GM13976 (cell line): Measurements from ENCODE around the gene RHOT2.

ENCODE experiments used
- DNase-seq: peaks from one replicate; pipeline ENCODE4 v3.0.0; 2012; ENCODE audit warnings: low spot score
- in situ Hi-C: fragments of 300-500 bp; cut with MboI; formaldehyde crosslinking; loops from one replicate; pipeline ENCODE4 v1.12.0; 2022; ENCODE audit warnings: low sequenced_read_pairs, mixed read lengths, inconsistent platforms; ENCODE audit not compliant: unreplicated experiment
- TF ChIP-seq, protein P1 (sequence below): IDR thresholded peaks from 2 replicates; pipeline ENCODE4 v1.5.1; 2012; ENCODE audit warnings: borderline replicate concordance, mild to moderate bottlenecking; ENCODE audit not compliant: insufficient read depth; ENCODE audit errors: extremely low read depth, missing control alignments, control extremely low read depth

Gene RHOT2

DNA sequence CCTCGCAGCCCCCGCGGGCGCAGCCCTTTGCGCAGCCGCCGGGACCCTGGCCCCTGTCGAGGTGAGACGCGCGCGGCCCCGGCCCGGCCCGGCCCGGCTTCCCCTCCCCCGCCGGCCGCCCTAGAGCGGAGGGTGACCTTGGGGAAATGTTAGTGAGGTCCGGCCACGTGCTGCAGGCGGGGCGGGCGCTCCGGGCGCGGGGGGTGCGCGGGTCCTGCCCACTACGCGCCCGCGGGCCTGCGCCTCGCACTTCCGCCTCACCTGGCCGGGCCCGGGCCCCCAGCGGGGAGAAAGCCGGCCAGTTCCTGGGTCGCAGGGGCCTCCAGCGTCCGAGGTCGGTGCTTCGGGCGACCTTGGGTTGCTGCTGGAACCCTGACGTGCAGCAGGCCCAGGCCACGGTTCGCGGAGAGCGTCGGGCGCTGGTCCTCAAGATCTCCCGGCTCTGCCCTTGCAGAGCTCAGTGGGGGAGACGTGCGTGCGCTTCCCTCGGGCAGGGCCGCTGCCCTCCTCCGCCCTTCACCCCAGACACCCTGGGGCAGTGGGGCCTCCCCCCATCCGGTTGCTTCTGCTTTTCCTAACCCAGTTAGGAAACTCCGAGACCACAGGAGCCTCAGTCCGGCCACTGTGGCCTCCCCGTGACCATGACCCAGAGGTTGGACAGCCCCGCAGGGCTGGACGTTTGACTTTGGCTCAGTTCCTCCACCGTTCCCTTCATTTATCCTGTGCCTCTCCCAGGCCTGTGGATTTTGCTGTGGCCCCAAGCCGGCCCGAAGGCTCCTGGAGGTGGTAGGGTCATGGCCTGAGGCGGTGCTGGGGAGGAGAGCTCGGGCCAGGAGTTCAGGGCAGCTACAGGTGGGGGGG lies 25.5 kb upstream of the RHOT2 start:
- TF ChIP-seq, protein P1, sequence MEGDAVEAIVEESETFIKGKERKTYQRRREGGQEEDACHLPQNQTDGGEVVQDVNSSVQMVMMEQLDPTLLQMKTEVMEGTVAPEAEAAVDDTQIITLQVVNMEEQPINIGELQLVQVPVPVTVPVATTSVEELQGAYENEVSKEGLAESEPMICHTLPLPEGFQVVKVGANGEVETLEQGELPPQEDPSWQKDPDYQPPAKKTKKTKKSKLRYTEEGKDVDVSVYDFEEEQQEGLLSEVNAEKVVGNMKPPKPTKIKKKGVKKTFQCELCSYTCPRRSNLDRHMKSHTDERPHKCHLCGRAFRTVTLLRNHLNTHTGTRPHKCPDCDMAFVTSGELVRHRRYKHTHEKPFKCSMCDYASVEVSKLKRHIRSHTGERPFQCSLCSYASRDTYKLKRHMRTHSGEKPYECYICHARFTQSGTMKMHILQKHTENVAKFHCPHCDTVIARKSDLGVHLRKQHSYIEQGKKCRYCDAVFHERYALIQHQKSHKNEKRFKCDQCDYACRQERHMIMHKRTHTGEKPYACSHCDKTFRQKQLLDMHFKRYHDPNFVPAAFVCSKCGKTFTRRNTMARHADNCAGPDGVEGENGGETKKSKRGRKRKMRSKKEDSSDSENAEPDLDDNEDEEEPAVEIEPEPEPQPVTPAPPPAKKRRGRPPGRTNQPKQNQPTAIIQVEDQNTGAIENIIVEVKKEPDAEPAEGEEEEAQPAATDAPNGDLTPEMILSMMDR: no peak
- in situ Hi-C loops: no loop called here
- DNase-seq: peak; percentile 74

DNA sequence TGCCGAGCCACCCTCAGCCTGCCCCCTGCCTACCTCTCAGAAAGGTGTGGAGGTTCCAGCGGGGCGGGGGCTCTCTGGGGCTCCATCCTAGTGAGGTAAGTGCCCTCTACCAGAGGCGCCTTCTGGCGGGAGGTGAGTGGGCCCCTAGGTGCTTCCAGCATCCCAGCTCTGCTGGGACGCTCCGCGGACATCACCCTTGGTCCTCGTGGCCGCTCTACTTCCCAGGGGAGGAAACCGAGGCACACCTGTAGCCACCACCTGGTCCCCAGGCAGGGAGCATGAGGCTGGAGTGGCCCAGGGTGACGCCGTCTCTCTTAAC lies 24.9 kb upstream of the RHOT2 start:
- no peak for DNase-seq
- in situ Hi-C loops: no loop called here
- TF ChIP-seq, protein P1: no peak

DNA sequence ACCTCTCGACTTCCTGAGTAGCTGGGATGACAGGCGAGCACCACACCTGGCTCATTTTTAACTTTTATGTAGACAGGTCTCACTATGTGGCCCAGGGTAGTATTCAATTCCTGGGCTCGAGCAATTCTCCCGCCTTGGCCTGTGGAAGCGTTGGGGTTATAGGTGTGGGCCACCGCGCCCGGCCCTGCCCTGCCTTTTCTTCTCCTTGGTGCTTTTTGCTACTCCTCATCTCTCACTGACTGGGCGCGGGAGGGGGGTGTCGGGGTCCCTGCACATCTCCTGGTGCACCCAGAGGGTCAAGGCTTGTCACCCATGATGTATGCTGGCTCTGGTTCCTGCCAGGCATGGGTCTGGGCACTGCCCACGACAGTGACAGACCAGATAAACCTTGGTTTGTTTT lies 23.4 kb upstream of the RHOT2 start:
- in situ Hi-C loops: no loop called here
- TF ChIP-seq, protein P1: no peak
- DNase-seq: no peak

DNA sequence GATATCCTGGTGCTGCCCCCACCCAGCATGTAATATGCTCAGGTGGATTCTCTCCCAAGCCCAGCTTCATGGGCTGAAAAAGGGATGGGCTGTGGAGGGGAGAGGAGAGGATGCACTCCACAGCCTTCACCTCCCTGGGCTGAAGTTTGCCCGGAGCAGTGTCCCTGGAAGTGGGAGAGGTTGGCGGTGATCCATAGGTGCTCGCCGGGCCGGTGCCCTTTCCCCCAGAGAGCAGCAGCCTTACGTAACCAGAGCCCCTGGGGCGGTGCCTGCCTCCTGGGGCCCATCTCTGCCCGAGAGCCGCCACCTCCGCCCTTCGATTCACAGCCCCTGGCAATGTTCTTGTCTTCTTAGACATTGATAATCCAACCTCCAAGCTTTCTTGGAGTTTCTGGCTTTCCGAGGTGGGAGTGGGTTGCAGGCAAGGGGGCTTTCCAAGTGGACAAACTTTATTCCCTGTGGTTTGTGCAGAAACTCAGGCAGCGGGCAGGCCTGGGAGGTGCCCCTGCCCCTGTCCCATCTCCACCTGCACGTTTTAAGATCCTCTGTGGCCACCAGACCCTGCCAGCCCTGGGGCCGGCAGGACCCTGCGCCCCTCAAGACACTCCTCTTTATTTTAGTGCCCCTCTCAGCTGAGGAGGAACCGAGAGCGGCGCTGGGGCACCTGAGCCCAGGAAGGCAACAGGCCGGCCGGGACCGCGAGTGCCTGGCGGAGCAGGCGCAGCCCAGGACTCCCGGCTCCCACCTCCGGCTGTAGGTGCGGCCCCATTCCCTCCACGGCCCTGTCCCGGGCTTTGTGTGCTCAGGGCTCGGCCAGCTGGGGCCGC lies 21.9 kb upstream of the RHOT2 start:
- in situ Hi-C loops: no loop called here
- DNase-seq: no peak
- TF ChIP-seq, protein P1: no peak

DNA sequence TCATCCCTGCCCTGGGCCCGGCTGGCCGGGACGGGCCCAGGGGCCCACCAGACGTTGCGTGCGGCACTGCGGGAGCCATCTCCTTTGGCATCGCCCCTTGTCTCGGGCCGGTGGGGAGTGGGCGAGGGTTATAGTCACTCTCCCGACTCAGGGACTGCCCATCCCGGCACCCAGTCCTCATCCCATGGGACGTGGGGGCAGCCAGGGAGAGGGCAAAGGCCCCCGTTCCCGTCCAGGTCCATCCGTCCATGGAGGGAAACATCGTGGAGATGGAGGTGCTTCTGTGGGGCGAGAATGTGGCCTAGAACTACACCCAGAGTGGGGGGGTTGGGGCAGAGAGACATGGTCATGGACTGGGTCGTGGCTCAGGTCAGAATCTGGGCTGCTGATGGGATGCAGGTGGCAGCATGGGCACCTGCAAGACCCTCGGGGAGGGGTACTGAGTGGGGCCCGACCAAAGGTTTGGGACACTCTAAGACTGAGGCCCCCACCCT lies 21.2 kb upstream of the RHOT2 start:
- TF ChIP-seq, protein P1: no peak
- no peak for DNase-seq
- in situ Hi-C loops: no loop called here

DNA sequence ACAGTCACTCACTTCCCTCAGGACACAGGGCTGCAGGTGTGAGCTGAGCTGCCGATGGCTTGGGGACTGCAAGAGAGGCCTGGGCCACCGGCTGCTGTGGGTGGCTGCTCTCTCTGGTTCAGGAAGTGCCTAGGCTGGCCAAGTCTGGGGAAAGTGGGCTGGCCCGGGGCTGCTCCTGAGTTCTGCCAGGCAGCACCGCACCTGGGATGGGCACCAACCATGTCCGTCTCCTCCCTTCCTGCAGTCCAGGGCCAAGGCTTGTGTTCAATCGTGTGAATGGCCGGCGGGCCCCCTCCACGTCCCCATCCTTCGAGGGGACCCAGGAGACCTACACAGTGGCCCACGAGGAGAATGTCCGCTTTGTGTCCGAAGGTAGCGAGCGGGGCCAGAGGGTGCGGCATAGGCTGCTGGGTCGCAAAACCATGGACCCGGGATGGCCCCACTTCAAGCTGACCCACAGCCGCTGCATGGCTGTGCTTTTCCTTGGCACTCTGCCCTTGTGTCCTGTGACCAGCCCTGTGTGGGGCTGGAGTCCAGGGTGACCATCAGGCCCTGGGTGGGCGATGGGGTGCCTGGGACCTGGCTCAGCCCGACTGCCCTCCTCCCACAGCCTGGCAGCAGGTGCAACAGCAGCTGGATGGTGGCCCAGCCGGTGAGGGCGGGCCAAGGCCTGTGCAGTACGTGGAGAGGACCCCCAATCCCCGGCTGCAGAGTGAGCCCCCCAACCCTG lies 20.6 kb upstream of the RHOT2 start:
- in situ Hi-C loops: no loop called here
- no peak for DNase-seq
- TF ChIP-seq, protein P1: no peak
